WERI-Rb-1 (cell line): ENCODE measurements around the gene TPI1.
"Not testable (repeated sequence)": the region's sequence is repeated elsewhere in the genome, so short reads cannot be mapped to it uniquely, and the experiment has no call there.

Experiments
- DNase-seq: peaks from one replicate; pipeline ENCODE4 v3.0.0-alpha.2; 2020
- H3K27ac ChIP-seq: fragments of 250-450 bp; sonication (Bioruptor Pico); 2 replicates; pipeline ENCODE4 v1.5.1; 2020; ENCODE audit warnings: mild to moderate bottlenecking, moderate library complexity
- H3K27me3 ChIP-seq: fragments of 250-450 bp; sonication (Bioruptor Pico); 2 replicates; pipeline ENCODE4 v1.5.1; 2021; ENCODE audit warnings: mild to moderate bottlenecking, low read depth, moderate library complexity; ENCODE audit not compliant: insufficient read depth, severe bottlenecking
- H3K36me3 ChIP-seq: fragments of 250-450 bp; sonication (Bioruptor Pico); 2 replicates; pipeline ENCODE4 v1.5.1; 2020; ENCODE audit warnings: mild to moderate bottlenecking, moderate library complexity
- H3K4me3 ChIP-seq: 2 replicates; pipeline ENCODE4 v1.5.1; 2011; ENCODE audit warnings: low read depth, mild to moderate bottlenecking, control low read depth, low read length
- H3K9me3 ChIP-seq: fragments of 250-450 bp; sonication (Bioruptor Pico); 2 replicates; pipeline ENCODE4 v1.5.1; 2021; ENCODE audit warnings: mild to moderate bottlenecking, moderate library complexity; ENCODE audit not compliant: severe bottlenecking
- TF ChIP-seq, protein P1 (sequence below): IDR thresholded peaks from 2 replicates; pipeline ENCODE4 v1.5.1; 2011; ENCODE audit warnings: low read depth, mild to moderate bottlenecking, control low read depth, inconsistent platforms, low read length

The TPI1 gene

DNA sequence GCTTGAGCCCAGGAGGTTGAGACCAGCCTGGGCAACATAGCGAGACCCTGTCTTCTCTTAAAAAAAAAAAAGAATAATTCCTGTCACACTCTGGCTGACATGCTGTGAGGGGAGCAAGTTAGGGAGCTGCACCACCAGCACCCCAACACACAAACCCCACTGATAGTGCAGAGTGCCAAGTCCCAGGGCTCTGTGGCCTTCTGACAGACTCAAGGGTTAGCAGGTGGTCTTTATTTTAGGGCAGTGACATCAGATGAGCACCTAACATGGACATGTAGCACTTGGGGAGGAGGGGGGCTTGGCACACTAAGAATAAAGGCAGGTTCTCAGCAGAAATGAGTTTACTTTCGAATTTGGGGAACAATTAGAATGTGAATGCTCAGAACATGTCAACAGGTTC, 8.5 kb upstream of the TPI1 start:
- H3K36me3 ChIP-seq: peaks cover 86% of the 10 kb centered on the region
- TF ChIP-seq, protein P1, sequence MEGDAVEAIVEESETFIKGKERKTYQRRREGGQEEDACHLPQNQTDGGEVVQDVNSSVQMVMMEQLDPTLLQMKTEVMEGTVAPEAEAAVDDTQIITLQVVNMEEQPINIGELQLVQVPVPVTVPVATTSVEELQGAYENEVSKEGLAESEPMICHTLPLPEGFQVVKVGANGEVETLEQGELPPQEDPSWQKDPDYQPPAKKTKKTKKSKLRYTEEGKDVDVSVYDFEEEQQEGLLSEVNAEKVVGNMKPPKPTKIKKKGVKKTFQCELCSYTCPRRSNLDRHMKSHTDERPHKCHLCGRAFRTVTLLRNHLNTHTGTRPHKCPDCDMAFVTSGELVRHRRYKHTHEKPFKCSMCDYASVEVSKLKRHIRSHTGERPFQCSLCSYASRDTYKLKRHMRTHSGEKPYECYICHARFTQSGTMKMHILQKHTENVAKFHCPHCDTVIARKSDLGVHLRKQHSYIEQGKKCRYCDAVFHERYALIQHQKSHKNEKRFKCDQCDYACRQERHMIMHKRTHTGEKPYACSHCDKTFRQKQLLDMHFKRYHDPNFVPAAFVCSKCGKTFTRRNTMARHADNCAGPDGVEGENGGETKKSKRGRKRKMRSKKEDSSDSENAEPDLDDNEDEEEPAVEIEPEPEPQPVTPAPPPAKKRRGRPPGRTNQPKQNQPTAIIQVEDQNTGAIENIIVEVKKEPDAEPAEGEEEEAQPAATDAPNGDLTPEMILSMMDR: no peak

GRCh38 chr12:6860116-6860515, 7.2 kb upstream of the TPI1 start:
- TF ChIP-seq, protein P1: no peak
- Histone ChIP-seq H3K27ac (no peak overlapping the region), H3K36me3 (peaks cover 94% of the 10 kb centered on the region), H3K4me3 (no peak overlapping the region), H3K9me3 (no peaks in the 10 kb centered on the region), H3K27me3 (no peaks in the 10 kb centered on the region)
- DNase-seq: no peak

More for the DNA sequence above, 8.5 kb upstream of the TPI1 start:
- no peak for DNase-seq
- Histone ChIP-seq H3K27me3 (no peaks in the 10 kb centered on the region), H3K4me3 (no peak overlapping the region), H3K27ac (no peak overlapping the region), H3K9me3 (no peaks in the 10 kb centered on the region)

DNA sequence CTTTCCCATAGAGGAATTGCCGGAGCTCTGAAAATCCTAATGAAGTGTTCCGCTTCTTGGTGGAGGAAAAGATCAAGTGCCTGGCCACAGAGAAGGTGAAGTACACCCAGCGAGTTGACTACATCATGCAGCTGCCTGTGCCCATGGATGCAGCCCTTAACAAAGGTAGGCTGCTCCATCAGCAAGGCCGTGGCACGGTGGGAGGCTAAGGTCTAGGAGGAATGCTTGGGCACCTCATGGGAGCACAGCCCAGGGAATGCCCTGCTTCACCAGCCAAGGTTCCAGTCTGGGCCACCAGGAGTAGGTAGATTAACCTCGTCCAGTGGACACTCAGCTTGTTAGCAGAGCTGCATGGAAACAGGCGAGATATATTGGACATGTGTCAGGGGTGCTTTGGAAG, 6.4 kb upstream of the TPI1 start:
- Histone ChIP-seq H3K27ac (no peak overlapping the region), H3K27me3 (no peaks in the 10 kb centered on the region), H3K9me3 (no peaks in the 10 kb centered on the region), H3K4me3 (no peak overlapping the region), H3K36me3 (peaks cover 97% of the 10 kb centered on the region)
- TF ChIP-seq, protein P1: no peak
- no peak for DNase-seq

DNA sequence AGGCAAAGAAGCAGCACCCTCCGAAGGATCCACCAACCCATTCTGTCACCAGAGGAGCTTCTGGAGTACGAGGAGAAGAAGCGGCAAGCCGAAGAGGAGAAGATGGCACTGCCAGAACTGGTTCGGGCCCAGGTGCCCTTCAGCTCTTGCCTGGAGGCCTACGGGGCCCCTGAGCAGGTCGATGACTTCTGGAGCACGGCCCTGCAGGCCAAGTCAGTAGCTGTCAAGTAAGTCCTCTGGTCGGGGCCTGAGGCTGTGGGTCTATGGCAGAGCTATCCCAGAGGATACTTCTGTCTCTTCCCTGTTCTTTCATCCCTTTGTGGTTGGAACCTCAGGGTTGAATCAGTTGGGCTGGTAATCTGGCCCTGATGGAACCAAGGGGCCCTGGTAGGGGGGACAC, 5.9 kb upstream of the TPI1 start:
- no peaks in the 10 kb centered on the region for H3K9me3 ChIP-seq
- H3K4me3 ChIP-seq: no peak overlapping the region
- H3K27me3 ChIP-seq: no peaks in the 10 kb centered on the region
- H3K36me3 ChIP-seq: peaks cover 94% of the 10 kb centered on the region
- H3K27ac ChIP-seq: no peak overlapping the region
- TF ChIP-seq, protein P1: no peak
- DNase-seq: no peak

- no peak for DNase-seq
- TF ChIP-seq, protein P1: no peak
- Histone ChIP-seq H3K4me3 (no peak overlapping the region), H3K27ac (no peak overlapping the region), H3K27me3 (no peaks in the 10 kb centered on the region), H3K9me3 (no peaks in the 10 kb centered on the region), H3K36me3 (peaks cover 84% of the 10 kb centered on the region)
Observed at GRCh38 chr12:6863033-6863432, 4.3 kb upstream of the TPI1 start.

DNA sequence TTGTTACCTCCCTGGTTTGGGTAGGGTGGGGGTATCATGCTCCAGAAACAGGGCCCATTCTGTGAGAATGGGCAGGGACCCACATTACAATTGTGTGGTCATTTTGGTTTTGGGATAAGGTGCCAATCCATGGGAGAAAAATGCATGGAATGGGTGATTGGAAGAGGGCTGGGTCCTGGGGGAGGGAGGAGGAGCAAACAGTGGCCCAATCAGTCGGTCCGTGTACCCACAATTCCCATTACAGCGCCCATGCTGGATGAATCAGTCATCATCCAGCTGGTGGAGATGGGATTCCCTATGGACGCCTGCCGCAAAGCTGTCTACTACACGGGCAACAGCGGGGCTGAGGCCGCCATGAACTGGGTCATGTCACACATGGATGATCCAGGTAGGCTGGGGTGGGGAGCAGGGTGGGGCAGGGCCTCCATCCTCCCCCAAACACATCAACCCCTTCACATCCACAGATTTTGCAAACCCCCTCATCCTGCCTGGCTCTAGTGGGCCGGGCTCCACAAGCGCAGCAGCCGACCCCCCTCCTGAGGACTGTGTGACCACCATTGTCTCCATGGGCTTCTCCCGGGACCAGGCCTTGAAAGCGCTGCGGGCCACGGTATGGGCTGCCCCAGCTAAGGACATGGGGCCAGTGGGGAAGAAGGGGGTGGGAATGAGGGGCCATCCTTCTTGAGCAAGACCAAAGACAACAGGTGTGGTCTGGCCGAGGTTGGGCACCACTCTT, 3.6 kb upstream of the TPI1 start:
- Histone ChIP-seq H3K27me3 (no peaks in the 10 kb centered on the region), H3K9me3 (no peaks in the 10 kb centered on the region), H3K36me3 (peaks cover 84% of the 10 kb centered on the region), H3K27ac (no peak overlapping the region), H3K4me3 (no peak overlapping the region)
- DNase-seq: no peak
- TF ChIP-seq, protein P1: no peak

- H3K27me3 ChIP-seq, H3K4me3 ChIP-seq, DNase-seq, H3K9me3 ChIP-seq, H3K27ac ChIP-seq: not testable (repeated sequence)
- peaks cover 85% of the 10 kb centered on the region for H3K36me3 ChIP-seq
Observed at GRCh38 chr12:6865307-6865706, 2.0 kb upstream of the TPI1 start.
